Epithelial cell of esophagus (primary cell): ENCODE measurements around the gene SSX2IP.

ENCODE experiments used
- DNase-seq: peaks from one replicate; pipeline ENCODE4 v3.0.0; 2010; ENCODE audit warnings: low read depth
- H3K4me3 ChIP-seq: 2 replicates; pipeline ENCODE4 v1.5.1; 2011; ENCODE audit warnings: mild to moderate bottlenecking, low read length, control low read depth
- TF ChIP-seq, protein P1 (sequence below): IDR thresholded peaks from 2 replicates; pipeline ENCODE4 v1.5.1; 2011; ENCODE audit warnings: low read depth, mild to moderate bottlenecking, low read length, control low read depth, inconsistent platforms; ENCODE audit not compliant: insufficient read depth; ENCODE audit errors: missing control alignments

Gene SSX2IP

DNA sequence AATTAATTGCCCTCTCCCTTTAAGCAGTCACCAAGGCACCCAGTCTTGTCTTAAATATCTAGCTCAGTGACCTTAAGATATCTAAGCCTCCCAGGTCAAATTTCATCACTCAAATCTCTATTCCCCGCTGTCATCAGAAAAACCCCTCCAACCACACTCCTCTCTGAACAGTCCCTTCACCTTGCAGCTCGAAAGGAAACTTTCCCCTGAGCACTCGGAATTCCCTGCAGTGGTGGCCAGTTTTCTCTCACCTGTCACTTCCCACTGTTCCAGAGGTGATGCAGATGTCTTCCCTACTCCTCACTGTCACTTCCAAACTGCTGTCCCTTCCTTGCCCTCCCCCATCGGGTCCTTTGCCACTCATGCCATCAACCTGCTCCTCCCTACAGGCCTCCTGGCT is 15.3 kb upstream of the SSX2IP start:
- H3K4me3 ChIP-seq = no peak overlapping the region
- DNase-seq = no peak
- TF ChIP-seq, protein P1, sequence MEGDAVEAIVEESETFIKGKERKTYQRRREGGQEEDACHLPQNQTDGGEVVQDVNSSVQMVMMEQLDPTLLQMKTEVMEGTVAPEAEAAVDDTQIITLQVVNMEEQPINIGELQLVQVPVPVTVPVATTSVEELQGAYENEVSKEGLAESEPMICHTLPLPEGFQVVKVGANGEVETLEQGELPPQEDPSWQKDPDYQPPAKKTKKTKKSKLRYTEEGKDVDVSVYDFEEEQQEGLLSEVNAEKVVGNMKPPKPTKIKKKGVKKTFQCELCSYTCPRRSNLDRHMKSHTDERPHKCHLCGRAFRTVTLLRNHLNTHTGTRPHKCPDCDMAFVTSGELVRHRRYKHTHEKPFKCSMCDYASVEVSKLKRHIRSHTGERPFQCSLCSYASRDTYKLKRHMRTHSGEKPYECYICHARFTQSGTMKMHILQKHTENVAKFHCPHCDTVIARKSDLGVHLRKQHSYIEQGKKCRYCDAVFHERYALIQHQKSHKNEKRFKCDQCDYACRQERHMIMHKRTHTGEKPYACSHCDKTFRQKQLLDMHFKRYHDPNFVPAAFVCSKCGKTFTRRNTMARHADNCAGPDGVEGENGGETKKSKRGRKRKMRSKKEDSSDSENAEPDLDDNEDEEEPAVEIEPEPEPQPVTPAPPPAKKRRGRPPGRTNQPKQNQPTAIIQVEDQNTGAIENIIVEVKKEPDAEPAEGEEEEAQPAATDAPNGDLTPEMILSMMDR = no peak

DNA sequence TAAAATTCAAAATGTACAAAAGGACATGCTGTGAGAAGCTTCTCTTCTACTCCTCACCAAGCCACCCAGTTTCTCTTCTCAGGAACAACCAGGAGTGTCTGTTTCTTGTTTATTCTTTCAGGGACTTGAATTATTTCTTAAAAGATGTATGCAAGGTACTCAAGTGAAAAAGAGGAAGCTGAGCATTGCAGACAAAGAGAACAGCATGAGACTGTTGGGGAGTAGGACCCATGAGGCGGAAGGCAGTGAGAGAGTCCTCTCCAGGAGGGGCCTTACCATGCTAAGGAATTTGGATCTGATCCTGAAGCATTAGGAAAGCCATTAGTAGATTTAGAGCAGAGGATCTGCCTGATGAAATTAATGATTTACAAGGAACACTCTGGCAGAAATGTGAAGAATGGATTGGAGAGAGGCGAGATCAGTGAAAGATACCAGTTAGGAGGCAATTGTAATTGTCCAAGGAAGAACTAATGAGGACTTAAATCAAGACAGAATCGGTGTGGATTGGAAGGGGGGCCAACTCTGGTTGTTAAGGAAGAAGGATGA is 14.7 kb upstream of the SSX2IP start:
- TF ChIP-seq, protein P1 = no peak
- H3K4me3 ChIP-seq = no peak overlapping the region
- DNase-seq = no peak

DNA sequence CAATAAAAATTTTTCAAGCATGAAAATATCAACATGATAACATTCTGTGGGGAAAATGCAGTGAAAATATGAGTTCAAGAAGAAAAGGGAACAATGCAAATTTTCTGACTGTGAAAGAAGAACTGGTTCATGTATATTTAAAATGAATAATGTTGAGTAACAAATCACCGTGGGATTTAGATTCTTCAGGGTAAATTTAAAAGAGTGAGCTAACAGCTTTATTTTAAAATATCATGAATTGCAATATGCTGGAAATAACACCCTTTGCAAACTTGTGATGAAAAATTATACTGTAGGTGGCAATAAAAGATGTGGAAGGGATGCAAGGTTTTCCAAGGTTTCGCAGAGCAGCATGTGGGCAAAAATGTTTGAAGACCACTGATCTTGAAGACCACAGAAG is 13.2 kb upstream of the SSX2IP start:
- no peak for DNase-seq
- TF ChIP-seq, protein P1 = no peak
- no peak overlapping the region for H3K4me3 ChIP-seq

DNA sequence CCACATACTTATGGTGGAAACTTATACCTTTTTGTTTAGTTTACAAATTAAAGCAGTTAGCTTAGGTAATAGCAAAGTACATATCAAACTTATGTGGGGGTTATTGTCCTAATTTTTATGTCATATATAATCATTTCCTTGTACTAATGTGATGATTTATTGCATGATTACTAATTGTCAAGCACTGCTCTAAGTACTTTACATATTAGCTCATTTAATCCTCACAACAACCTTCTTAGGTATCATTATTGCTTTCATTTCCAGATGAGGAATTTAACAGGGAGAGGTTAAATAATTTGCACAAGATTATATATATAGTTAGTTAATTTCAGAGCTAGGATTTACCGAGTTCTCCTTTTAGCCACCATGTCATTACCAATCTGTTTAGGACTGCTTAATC is 11.9 kb upstream of the SSX2IP start:
- H3K4me3 ChIP-seq = no peak overlapping the region
- DNase-seq = no peak
- TF ChIP-seq, protein P1 = no peak

DNA sequence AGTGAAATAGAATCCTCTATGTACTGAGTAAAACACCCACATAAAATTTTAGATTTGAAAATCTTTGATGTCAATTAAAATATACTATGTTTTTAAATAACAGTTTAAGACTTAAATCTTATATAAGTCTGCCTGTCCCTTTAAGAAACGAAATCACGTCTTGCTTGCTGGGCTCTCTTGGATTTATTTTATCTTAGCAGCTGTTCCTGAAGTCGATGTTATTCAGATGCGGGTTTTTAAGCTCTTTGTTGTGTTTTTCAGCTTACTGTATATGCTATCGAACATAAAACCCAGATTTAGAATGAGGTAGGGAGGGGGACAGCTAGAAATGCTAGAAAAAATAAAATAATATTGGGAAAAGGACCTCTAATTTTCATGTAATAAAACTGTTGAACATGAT is 11.1 kb upstream of the SSX2IP start:
- H3K4me3 ChIP-seq = no peak overlapping the region
- no peak for DNase-seq
- TF ChIP-seq, protein P1 = no peak

DNA sequence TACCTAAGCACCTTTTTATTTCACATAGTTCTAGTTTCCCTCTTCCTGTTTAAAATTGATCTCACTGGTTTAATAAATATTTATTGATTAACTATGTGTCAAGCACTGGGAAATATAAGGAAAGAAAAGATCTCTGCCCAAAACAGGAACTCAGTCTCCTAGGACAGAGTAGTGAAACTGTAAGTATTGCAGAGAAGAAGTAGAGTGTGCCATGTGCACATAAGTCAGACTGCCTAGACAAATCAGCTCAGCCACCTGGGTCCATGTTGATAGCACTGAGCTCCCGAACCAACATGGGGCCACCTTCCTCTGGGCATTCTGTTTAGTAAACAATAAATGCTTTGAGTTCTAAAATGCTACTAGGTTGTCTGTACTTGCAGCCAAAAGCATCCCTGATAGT is 9.8 kb upstream of the SSX2IP start:
- DNase-seq = no peak
- H3K4me3 ChIP-seq = no peak overlapping the region
- TF ChIP-seq, protein P1 = no peak
